Left colon (tissue), 2 donors: ENCODE measurements around the gene LIN28A. TPM values are rescaled to one million over a fixed set of nuclear protein-coding genes. Genes with fewer than 3 reads are reported as not detected.

ENCODE experiments used
- ATAC-seq: fragments of 200-7000 bp; cut with Tn5 transposase; one replicate; pipeline ENCODE4 v1.9.1; 2020; ENCODE audit warnings: mild to moderate bottlenecking, moderate library complexity
- DNase-seq, 2 donors: peaks; one replicate each; pipeline ENCODE4 v3.0.0-alpha.2; 2020
- intact Hi-C, 2 donors: fragments of 100-400 bp; cut with DNase I in 1 of 2; cut with micrococcal nuclease in 1 of 2; formaldehyde crosslinking; loops; one replicate each; pipeline versions ENCODE4 v1.11.2 to v1.14.0; 2022; cut with DNase I, micrococcal nuclease
- total RNA-seq, 2 donors: library from RNA; stranded (reverse); fragmentation: NEBNext Ultra II Directional; extraction: Animal tissue kit (Norgen Biotek cat#: 25700); gene quantifications; one replicate each; pipeline ENCODE4 v1.2.1, GENCODE V29; 2021
- donor health status: DM: no; HTN: no; CAD: no.
- donor health status: DM: yes; HTN: yes; CAD: no.

The LIN28A gene
- total RNA-seq, 2 donors from 2014 or later, result not detected

DNA sequence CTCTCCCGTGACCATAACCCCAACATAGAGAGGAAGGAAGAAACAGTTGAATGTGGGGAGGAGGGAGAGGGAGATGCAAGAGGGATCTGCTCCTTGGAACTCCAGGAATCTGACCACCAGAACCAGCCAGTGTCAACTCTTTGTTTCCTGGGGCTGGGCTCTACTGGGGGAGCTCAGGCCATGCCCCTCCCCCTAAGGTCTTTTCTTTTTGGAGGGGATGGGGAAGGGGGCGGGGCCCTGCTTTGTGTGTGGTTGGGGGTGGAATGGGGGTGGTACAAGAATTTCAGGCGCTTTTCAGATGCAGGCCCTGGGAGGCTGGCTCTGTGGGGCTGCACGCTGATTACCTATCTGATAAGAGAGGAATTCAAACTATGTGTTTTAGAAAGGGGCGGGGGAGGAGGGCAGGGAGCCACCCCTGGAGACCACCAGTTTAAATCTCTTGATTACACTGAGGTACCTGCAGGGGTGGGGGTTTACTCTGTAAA, 8.3 kb downstream of the LIN28A start:
- intact Hi-C loops, result no loop called here
- DNase-seq, result no peak
- peak; percentile 6 for ATAC-seq

DNA sequence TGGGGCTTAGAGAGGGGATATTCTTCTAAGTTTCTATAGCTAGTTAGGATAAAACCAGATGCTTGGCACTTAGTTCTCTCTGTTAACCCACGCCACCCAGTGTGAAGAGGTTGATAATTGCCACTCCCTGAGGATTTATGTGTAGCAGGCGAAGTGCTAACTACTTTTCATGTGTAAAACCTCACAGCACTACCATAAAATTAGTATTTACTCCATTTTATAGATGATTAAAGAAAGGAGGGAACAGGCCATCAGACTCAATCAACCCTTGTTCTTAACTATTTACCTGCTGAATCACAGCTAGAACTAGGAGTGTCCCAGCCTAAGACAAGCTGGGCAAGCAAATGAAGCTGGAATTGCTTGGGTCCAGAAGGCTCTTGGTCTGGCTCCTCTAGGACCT, 8.9 kb downstream of the LIN28A start:
- DNase-seq (no peak), ATAC-seq (peak; percentile 75)
- intact Hi-C loops, result no loop called here

DNA sequence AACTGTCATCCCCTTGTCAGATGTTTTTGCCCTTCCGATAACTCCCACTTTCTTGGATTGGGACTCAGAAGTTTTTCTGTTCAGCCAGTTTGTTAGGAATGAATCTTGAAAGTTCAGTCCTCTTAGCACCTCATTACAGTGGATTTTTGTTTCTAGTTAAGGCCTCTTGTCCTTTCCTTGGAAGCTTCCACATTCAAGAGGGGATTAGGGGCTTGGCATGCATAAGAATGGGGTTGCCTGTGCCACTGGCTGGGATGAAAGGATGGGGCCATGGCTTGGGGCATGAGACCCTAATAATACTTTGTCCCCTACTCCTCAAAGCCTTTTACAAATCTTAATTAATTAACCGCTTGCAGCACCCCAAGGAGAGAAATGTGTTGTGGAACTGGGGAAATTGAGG, 19.1 kb downstream of the LIN28A start:
- intact Hi-C loops, result no loop called here
- DNase-seq, result no peak
- ATAC-seq, result no peak

DNA sequence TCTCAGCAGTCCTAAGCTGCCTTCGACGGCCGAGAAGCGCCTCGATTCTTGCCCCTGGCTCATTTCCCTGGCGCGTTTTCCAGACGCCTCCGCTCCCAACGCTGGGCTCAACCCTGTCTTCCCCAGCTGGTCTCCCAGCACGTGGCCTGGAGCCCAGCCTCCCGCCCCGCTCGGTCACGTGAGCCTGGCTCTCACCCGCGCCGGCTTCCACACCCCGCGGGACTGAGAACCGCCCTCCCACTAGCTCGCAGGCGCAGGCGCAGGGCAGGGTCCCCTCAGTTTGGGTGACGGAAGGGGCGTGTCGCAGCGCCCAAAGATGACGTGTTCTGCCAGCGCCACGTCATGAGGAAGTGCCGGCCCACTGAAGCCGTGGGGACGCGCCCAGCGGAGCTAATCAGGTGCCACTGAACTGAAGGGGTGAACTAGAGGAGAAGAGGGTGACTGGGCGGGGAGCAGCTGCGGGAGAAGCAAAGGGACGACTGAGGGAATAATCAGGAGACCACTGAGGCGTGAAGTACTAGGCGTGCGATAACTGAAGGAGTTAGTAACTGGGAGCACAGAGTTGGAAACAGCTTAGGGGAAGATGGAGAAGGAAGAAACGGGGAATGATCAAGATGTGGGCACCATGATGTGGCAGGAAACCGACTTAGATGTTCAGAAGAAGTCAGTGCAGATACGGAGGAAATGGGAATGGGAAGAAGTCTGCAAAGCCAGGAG, 21.5 kb downstream of the LIN28A start, which contains the start of gene DHDDS:
TSS of gene DHDDS (plus strand) at position 343 of the 717 bp plus-strand sequence. CDS start 625 bp downstream, outside the sequence.
- DNase-seq, result peak; percentile 98
- peak; percentile 93 for ATAC-seq
- intact Hi-C loops, result no loop called here

DNA sequence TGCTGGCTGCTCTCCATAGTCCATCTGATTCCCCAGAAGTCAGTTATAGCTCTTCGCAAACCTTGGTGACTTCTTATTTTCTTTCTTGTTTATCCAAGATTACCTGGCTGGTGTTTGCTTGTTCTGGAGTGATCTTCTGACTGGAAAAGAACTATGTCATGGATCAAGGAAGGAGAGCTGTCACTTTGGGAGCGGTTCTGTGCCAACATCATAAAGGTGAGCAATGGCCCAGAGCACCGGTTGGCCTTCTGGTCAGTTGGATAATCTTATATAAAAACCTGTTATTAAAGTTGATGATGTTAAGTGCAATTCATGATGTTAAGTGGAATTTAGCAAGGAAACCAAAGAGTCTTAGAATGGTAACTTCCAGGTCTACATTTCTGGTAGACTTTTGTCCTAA, 22.2 kb downstream of the LIN28A start:
- intact Hi-C loops, result no loop called here
- DNase-seq, result peak; percentile 29 to 46
- ATAC-seq, result peak; percentile 66

DNA sequence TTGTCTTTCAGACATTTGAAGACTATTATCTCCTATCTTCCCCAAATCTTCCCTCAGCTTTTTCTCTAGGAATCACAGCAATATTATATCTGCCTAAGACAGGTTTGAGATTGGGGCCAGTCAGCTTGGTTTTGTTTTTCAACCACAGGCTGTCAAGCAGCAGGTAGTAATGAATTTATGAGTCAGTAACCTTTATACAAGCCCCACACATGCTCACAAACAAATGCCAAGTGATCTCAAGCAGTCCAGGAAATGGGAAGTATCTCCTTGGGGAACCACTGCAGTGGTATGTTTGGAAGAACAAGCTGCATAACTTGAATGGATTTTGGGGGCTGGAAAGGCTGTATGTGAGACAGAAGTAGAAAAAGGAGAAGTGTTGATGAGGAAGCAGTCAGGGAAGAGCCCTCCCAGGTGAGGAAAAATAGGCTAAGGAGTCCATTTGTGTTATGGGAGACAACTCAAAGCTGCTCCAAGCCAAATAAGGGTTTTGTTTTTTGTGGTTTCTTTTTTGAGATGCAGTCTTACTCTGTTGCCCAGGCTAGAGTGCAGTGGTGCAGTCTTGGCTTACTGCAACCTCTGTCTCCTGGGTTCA, 23.6 kb downstream of the LIN28A start:
- ATAC-seq (peak; percentile 6), DNase-seq (no peak)
- intact Hi-C loops, result no loop called here

DNA sequence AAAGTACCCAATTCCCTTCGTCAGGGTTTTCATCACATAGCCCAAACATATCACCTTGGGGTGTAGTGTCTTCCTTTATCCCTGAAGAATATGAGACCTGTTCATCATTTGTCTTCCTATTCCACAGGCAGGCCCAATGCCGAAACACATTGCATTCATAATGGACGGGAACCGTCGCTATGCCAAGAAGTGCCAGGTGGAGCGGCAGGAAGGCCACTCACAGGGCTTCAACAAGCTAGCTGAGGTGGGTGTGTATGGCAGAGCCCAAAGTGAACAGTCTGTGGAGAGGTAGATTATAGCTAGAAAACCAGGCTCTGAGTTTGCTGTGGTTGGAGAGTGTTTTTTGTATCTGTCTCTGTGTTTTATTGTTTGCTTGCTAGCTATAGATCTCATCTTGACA, 27.4 kb downstream of the LIN28A start:
- DNase-seq (no peak), ATAC-seq (no peak)
- intact Hi-C loops, result no loop called here

DNA sequence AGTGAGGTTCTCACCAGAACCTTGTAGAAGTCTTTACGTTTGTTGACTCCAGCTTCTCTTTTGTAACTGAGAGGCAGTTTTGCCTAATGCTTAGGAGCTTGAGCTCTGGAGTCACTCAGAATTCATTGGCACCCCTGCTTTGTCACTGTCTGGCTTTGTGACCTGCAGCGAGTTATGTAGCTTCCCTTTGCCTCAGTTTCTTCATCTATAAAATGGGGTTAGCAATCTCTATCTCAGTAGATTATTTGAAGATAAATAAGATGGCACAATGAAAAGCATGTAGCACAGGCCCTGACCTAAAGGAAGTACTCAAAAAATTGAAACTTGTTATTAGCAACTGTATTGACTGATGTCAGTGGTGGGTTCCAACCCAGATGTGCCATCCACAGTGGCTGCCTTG, 29.6 kb downstream of the LIN28A start:
- intact Hi-C loops, result no loop called here
- DNase-seq, result no peak

DNA sequence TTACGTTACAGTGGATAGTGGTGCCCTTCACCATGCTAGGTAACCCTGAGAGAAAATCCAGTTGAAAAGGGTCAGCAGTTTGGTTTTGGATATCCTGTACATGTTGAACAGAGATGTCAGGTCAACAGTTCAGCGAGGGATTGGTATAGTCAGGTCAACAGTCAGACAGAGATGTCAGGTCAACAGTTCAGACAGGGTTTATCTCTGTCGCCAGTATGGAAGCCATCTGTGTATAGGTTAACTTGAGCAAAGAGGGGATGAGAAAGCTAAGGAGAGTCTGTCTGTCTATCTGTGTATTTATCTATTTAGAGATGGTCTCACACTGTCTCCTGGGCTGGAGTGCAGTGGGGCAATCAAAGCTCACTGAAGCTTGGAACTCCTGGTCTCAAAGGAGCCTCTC, 39.3 kb downstream of the LIN28A start:
- intact Hi-C loops, result no loop called here
- ATAC-seq, result no peak
- DNase-seq, result no peak

More for the DNA sequence above, 29.6 kb downstream of the LIN28A start:
- no peak for ATAC-seq

DNA sequence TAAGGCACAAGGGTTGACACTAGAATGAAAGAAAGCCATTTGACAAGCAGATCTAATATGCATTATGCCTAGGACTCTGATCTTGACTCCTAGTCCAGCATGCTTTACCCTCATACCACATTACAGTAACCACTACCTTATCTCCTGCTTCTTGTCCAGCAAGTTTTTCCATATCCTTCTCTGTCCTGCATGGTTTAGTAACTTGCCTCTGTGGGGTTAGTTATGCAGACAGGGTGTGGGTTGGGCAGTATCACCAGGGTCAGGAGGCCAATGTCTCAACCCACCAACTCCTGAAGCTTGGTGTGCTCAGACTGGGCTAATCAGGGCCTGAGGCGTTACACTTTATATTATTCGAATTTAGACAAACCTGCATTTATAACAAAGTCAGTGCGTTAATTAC, 40.3 kb downstream of the LIN28A start:
- ATAC-seq, result no peak
- DNase-seq, result no peak
- intact Hi-C loops, result no loop called here

DNA sequence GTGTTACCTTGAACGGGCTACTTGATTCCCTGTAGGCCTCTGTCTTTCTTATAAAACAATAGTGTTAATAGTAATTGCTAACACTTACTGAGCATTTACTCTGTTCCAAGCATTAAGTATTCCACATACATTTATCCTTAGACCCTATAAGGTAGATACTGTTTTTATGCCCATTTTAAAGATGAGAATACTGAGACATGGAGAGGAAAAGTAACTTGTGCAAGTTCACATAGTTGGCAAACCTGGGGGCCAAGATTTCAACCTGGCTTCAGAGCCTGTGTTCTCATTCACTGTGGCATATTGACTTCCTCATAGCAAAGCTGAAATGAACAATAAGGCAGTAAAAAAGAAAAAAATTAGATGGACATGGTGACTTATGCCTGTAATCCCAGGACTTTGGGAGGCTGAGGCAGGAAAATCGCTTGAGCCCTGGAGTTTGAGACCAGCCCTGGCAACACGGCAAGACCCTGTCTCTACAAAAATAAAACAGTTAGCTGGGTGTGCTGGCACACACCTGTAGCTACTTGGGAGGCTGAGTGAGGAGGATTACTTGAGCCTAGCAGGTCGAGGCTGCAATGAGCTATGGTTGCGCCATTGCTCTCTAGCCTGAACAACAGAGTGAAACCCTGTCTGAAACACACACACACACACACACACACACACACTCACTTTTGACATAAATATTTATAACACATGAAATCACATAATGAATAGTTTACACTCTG, 42.0 kb downstream of the LIN28A start:
- ATAC-seq (no peak), DNase-seq (no peak)
- intact Hi-C loops, result no loop called here

DNA sequence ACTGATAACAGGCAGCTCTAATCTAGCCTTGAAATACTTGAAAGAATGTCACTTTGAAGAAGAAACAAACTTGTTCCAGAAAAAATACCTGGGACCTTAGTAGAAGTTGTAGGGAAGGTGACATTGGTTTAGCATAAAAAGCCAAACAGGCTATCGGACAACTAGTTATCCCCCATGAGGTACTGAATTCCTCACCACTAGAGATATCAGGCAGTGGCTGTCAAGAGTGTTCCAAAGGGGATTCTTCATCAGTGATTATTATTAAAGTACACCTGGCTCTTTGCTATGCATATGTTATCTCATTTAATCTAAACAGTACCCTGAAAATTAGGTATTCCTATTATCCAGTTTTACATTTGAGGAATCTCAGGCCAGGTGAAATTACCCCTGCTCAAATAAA, 48.5 kb downstream of the LIN28A start:
- intact Hi-C loops, result no loop called here
- DNase-seq (no peak), ATAC-seq (no peak)

DNA sequence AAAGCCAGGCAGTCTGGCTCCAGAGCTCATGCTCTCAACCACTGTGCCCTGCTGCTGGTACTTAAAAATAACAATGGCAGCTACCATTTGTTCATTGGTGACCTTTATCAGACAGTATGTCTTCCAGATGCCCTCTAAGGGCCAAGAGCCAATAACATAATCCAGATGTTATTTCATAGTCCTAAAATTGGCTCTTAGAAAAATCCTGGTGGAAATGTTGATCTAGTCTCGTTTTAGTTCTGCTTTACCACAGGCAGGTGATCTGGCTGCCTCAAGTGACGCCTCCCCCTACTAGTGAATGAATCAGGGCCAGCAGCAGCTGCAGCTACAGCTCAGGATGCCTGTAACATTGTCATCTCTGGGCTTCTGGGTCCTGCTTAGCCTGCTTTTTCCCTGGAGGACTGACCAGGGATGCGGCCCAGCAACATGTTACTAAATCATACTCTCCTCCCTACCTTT, 49.0 kb downstream of the LIN28A start:
- intact Hi-C loops, result no loop called here
- DNase-seq (no peak), ATAC-seq (no peak)

DNA sequence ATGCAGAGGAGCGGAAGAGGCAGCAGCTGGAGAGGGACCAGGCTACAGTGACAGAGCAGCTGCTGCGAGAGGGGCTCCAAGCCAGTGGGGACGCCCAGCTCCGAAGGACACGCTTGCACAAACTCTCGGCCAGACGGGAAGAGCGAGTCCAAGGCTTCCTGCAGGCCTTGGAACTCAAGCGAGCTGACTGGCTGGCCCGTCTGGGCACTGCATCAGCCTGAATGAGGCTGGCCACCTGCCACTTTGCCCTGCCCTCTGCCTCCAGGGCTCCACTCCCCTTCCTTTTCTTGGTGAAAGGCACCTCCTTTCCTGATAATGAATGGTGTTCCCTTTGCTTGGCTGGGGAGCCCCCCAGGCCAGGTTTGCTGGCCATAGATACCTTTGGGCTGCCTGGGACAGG, 58.3 kb downstream of the LIN28A start:
- ATAC-seq (peak; percentile 9), DNase-seq (peak; percentile 59 to 67)
- intact Hi-C loops, result no loop called here

DNA sequence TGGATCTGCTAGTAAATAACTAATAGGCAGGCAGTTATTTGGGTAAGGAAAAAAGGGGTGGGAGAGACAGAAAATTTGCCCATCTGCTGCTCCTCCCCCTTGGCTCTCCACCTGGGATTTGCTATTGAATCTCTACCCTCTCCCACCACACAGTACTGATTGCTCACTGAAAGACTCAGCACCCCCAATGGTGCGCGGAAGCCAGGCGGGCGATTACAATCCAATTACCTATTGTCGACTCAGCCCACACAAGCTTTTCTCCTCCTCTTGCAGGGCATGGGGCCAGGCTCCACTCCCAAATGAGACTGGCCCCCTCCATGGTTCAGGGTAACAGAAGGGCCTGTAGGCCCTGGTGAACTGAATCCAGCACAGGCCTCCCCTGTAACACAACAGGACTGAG, 58.9 kb downstream of the LIN28A start:
- DNase-seq (peak in 1 of 2 donors; percentile 16), ATAC-seq (no peak)
- intact Hi-C loops, result no loop called here

DNA sequence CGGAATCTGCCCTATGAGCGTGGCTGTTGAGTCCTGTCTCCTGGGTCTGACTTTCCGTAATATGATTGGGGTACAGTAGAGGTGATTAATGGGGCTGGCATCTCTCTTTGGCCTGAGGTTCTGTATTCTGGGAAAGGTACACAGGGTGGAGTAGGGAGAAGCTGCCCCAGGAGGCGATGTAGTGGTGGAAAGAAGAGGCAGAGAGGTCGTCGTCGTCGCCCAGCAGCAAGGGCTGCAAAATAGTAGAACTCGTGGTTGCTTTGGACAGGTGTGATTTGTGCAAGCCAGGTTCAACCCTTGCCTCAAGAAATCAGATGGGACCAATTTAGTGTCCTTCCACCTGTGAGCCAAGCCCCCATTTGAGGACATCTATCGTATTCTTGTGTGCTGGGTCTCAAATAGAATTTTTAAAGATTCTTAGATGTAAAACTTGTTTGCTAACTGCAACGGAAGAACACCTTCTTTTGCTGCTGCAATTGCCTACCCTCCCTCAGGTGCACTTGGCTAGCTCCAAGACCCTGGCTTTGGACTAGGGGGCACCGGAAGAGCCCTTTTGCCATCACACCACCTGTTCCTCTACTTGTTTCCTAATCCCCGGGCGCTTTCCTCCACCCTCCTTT, 60.4 kb downstream of the LIN28A start:
- no peak for ATAC-seq
- intact Hi-C loops, result no loop called here
- peak in 1 of 2 donors; percentile 25 for DNase-seq

DNA sequence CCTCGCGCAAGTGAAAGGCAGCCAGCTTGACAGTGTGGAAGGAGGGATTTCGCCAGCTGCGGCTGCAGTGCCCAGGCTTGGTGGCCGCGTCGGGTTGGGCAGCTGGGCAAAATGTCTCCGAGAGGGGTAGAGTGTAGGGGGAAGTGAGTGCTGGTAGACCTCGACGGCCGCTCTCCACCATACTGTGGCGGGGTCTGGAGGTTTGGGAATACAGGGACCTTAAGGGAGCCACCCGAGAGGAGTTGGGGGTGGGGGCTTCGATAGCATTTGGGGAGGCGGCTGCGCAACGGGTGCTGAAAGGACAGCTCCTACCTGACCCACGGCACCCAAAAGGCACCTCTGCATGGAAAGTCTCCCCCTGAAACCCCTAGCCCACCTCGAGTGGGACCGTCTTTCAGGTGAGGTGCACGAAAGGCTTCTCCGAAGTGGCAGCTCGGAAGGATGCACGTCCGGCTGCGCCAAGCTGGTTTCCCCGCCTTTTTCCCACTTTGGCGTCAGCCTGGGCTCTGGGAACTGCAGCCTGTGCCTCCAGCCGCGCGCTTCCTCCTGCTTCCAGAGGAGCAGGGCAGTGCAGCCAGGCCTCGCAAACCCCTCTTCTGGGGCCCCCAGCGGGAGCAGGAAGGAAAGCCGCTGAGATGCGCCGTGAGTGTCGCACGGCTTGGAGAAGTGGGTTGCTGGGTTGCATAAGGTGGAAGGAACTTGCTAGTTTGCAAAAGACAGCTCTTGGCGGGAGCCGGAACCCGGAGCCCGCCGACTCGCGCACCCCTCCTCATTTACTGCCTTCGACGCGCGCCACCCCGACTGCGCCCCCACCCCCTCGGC, 61.1 kb downstream of the LIN28A start:
- intact Hi-C loops, result no loop called here
- peak; percentile 32 for ATAC-seq
- DNase-seq, result peak; percentile 74

DNA sequence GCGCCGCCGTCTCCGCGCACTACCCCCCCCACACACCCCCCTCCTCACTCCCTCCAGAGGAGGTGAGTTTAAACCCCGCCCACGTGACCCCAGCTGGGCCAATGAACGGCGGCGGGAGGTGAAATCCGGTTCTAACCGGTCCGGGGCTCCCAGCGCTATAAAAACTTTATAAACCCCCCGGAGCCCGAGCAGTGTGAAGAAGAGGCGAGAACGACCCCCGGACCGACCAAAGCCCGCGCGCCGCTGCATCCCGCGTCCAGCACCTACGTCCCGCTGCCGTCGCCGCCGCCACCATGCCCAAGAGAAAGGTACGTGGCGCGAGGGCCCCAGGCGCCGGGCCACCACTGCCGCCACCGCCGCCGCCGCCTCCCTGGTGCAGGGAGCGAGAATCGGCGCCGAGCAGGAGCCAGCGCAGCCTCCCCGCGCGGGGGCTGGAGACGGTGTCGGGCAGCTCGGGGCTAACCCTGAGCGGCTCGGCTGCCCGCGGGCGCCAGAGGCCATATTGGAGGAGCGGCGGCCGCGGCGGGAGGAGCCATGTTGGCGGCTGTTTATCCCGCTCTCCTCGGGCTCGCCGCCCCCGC, 61.8 kb downstream of the LIN28A start, which contains the start of gene HMGN2:
TSS of gene HMGN2 (plus strand) at position 121 of the 581 bp plus-strand sequence. CDS start at position 294, 173 bp downstream.
- intact Hi-C loops, result no loop called here
- ATAC-seq (peak; percentile 62), DNase-seq (peak; percentile 94)
